ENCODE results near the gene NXPE3.
"Not testable (repeated sequence)": the region's sequence is repeated elsewhere in the genome, so short reads cannot be mapped to it uniquely, and the experiment has no call there.

NXPE3 gene

GRCh38 chr3:101852983-101853840 is 74.2 kb downstream of the NXPE3 start:
- DNase-seq, result no peak

GRCh38 chr3:101853982-101854381 is 75.0 kb downstream of the NXPE3 start:
- no peak for DNase-seq

- no peak for DNase-seq
Measured at GRCh38 chr3:101854608-101855304, 75.7 kb downstream of the NXPE3 start.

- DNase-seq, result no peak
Measured at GRCh38 chr3:101857301-101857741, 78.3 kb downstream of the NXPE3 start.

GRCh38 chr3:101858464-101859030 is 79.5 kb downstream of the NXPE3 start:
- DNase-seq, result no peak

GRCh38 chr3:101859882-101860448 is 81.0 kb downstream of the NXPE3 start:
- DNase-seq, result no peak

- DNase-seq, result no peak
Measured at GRCh38 chr3:101861212-101861788, 82.3 kb downstream of the NXPE3 start.

- DNase-seq, result no peak
Measured at GRCh38 chr3:101861789-101862415, 82.9 kb downstream of the NXPE3 start.

- no peak for DNase-seq
Measured at GRCh38 chr3:101862416-101863165, 83.6 kb downstream of the NXPE3 start.

GRCh38 chr3:101864926-101865325 is 85.9 kb downstream of the NXPE3 start:
- DNase-seq, result not testable (repeated sequence)

GRCh38 chr3:101865751-101866509 is 86.9 kb downstream of the NXPE3 start:
- no peak for DNase-seq

- DNase-seq, result no peak
Measured at GRCh38 chr3:101867511-101867910, 88.5 kb downstream of the NXPE3 start.

GRCh38 chr3:101867996-101868395 is 89.0 kb downstream of the NXPE3 start:
- no peak for DNase-seq

- DNase-seq, result no peak
Measured at GRCh38 chr3:101868534-101869464, 89.8 kb downstream of the NXPE3 start.

GRCh38 chr3:101870138-101870537 is 91.1 kb downstream of the NXPE3 start:
- no peak for DNase-seq

- DNase-seq, result no peak
Measured at GRCh38 chr3:101873619-101874018, 94.6 kb downstream of the NXPE3 start.

GRCh38 chr3:101876142-101876541 is 97.1 kb downstream of the NXPE3 start:
- DNase-seq, result no peak
